Prostate gland (tissue), 2 donors: ENCODE results near the gene CNTF.

Source experiments
- CTCF ChIP-seq, 4 experiments: fragments of 200-600 bp in 2 of 4; fragments of 450-650 bp in 2 of 4; sonication (generic) in 2 of 4; IDR thresholded peaks; 1 replicate in 3 of 4; 2 replicates in 1 of 4; pipeline ENCODE4 v1.5.1; 2016 to 2019; ENCODE audit warnings: antibody characterized with exemption in 4 of 4, mild to moderate bottlenecking in 2 of 4, moderate library complexity in 2 of 4
- POLR2A ChIP-seq: fragments of 450-650 bp; IDR thresholded peaks from one replicate; pipeline ENCODE4 v1.6.1; 2016; ENCODE audit warnings: antibody characterized with exemption, mild to moderate bottlenecking

- TF ChIP-seq CTCF (IDR thresholded peaks at IDR 0.05), result no peak
- TF ChIP-seq POLR2A, result no peak
These were observed 22.0 kb upstream of the CNTF start for GRCh38 chr11:58600510-58600909.
